Measurements from ENCODE around the gene C19orf25. TPM values are rescaled to one million over a fixed set of nuclear protein-coding genes. Genes with fewer than 3 reads are reported as not detected.
"Not testable (repeated sequence)": the region's sequence is repeated elsewhere in the genome, so short reads cannot be mapped to it uniquely, and the experiment has no call there.

C19orf25 gene
- total RNA-seq, 1 donor from 2014 or later = 37.6 TPM

DNA sequence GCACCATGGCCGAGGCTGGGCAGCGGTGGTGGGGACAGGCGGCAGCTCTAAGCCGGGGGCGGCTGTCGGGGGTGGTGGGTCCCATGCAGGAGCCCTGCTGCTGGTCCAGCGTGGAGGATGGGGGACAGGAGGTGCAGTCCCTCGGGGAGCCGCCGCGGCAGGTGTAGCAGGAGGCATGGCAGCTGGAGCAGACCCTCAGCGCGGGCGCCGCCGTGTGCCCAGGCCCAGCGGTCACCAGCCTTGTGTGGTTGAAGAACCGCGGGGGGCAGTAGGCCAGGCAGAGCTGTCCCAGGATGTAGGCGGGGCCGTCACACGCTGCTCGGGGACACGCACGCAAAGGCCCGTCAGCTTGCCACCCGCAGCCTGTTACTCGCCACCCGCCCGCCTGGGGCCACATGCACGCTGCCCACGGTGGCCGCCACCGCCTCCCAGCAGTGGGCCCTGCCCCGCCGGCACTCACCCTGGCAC, 2.9 kb upstream of the C19orf25 start:
- DNase-seq (ENCODE audit: low read depth) = no peak

DNA sequence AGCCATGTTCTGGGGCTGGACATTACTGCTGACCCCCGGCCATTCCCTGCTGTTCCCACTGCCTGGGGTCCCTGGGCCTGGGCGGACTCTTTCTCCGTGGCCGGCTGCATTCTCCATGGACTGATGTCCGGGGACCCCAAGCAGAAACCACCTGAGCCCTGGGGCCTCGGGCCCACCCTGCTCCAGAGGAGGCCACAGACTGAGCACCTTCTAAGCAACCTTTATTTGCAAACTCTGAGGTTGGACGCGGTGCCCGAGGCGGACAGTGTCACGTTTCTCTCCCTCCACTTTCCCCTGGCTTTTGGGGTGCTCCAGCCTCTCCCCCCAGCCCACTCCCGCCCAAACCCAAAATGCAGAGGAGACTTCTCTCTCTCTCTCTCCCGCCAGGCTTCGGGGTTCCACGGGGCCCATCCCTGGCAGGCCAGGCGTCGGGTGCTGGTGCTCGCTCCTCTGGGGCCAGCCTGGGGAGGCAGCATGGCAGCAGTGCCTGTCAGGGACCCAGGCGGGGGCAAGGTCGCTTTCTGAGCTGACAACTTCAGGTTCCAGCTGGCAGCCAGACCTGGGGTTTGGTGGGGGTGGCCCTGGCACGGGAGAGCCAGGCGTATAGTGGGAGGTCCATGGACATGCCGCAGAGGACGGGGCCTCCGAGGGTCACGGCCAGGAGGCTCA, 2.3 kb upstream of the C19orf25 start:
- no peak for DNase-seq (ENCODE audit: low read depth)

GRCh38 chr19:1477056-1477455, 2.0 kb downstream of the C19orf25 start:
- not testable (repeated sequence) for DNase-seq (ENCODE audit: low read depth)

DNA sequence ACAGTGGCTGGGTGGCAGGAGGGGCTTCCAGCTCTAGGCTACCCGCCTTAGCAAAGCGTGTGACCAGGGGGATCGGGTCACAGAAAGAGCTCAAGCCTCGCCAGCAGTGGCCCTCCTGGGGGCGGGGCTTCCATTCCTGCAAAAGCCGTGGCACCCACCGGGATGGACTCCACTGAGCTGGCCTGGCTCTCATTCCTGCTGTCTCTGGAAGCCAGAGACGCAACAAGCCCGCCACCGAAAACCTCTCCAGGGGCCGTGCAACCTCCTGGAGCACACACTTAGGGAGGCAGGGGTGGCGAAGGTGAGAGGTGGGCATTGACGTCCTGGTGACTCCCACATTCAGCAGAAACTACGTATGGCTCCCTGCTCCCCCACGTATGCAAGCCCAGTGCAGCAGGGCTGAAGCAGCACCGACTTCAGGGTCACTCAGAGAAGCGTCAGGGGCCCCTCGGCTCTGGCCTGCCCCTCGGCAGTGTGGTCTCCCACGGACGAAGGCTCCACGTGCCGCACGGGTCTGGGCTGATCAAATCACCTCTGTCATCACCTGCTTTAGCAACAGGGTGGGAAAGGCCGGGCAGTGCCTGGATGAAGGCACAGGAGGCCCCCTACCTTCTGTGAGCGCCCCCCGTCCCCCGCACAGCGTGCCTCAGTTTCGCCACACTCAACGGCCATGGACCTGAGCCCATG, 3.1 kb downstream of the C19orf25 start:
- DNase-seq (ENCODE audit: low read depth) = no peak

GRCh38 chr19:1474765-1475351, 4.2 kb downstream of the C19orf25 start:
- no peak for DNase-seq (ENCODE audit: low read depth)

- DNase-seq (ENCODE audit: low read depth) = peak; percentile 44
Observed at GRCh38 chr19:1474011-1474764, 4.8 kb downstream of the C19orf25 start.

DNA sequence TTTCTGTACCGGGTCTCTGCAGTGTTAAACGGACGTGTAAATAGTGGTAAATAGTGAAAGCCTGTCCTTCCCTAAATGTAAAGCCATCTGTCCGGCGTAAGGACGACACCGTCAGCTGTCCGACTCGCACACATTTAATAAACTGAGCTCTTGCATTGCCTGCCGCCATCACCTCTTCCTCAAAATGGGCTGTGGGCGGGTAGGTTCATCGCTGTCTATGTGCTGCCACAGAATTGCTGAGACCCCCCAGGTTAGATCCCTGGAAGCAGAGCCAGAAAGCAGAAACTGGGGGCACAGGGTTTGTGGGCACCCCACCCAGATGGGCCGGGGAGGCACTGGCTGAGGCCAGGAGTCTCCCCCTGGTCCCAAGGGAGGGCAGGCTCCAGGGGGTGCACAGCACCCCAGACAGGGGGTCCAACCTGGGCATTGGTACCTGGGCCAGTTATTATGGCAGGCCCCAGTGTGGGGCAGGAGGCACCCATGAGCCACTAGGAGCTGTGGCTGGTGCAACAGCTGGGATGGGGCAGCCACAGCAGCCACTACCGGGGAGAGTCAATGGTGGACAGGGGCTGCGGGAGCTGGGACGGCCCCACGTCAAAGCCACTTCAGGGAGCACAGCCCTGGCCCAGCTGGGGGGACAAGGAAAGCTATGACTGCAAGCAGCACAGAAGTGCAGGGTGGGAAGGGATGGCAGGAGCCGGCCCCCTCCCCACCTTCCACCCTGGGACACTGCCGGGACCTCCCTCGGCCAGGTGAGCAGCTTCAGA, 5.7 kb downstream of the C19orf25 start:
- no peak for DNase-seq (ENCODE audit: low read depth)

GRCh38 chr19:1472231-1473084, 6.6 kb downstream of the C19orf25 start:
- no peak for DNase-seq (ENCODE audit: low read depth)

GRCh38 chr19:1471515-1472160, 7.4 kb downstream of the C19orf25 start:
- no peak for DNase-seq (ENCODE audit: low read depth)

- no peak for DNase-seq (ENCODE audit: low read depth)
Observed at GRCh38 chr19:1471010-1471514, 8.0 kb downstream of the C19orf25 start.

DNA sequence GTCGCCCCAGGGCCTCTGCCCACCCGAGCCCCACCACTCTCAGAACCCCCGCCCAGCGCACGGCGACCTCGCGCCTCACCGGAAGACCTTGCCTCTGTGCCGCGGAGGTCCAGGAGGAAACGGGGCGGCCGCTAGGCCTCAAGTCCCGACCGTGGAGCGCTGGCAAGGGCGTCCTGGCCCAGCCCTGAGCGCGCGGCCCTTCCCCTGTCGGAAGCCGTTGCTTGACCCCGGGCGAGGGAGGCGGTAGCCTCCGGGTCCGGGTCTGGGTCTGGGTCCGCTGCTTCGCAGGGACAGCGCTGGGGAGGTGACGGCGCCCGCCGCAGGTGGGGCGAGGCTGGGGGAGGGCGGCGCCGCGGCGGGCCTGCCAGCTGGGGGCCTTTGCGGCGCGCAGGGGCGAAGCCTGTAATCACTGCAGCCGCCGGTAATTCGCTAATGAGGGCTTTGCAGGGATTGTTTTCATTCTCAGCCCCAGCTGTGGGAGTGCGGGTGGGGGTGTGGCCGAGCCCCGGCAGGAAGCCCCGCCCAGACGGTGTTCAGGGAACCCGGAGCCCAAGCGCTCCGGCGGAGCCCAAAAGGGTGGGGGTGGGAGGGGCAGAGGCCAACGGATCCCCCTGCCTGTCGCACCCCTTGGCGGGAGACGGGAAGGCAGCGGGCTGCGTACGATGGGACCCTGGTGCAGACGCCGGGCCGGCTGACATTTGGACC, 8.6 kb downstream of the C19orf25 start:
- DNase-seq (ENCODE audit: low read depth) = no peak

DNA sequence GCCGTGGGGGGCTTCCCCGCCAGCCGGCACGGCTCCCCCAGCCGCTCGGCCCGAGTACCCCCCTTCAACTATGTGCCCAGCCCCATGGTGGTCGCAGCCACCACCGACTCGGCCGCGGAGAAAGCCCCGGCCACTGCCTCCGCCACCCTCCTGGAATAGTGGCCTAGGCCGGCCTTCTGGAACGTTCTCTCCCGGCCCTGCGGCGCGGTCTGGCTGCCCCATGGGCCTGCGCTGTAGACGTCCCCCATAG, 9.0 kb downstream of the C19orf25 start:
- DNase-seq (ENCODE audit: low read depth) = no peak

DNA sequence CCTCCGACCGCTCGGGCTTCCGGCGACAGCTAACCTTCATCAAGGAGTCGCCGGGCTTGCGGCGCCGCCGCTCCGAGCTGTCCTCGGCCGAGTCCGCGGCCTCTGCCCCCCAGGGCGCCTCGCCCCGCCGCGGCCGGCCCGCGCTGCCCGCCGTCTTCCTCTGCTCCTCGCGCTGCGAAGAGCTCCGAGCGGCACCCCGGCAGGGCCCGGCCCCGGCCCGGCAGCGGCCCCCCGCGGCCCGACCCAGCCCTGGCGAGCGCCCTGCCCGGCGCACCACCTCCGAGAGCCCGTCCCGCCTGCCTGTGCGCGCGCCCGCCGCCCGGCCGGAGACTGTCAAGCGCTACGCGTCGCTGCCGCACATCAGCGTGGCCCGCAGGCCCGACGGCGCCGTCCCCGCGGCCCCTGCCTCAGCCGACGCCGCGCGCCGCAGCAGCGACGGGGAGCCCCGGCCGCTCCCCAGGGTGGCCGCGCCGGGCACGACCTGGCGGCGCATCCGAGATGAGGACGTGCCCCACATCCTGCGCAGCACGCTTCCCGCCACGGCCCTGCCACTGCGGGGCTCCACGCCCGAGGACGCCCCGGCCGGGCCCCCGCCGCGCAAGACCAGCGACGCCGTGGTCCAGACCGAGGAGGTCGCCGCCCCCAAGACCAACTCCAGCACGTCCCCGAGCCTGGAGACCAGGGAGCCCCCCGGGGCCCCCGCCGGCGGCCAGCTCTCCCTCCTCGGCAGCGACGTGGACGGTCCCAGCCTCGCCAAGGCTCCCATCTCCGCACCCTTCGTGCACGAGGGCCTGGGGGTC, 9.6 kb downstream of the C19orf25 start:
- DNase-seq (ENCODE audit: low read depth) = no peak

DNA sequence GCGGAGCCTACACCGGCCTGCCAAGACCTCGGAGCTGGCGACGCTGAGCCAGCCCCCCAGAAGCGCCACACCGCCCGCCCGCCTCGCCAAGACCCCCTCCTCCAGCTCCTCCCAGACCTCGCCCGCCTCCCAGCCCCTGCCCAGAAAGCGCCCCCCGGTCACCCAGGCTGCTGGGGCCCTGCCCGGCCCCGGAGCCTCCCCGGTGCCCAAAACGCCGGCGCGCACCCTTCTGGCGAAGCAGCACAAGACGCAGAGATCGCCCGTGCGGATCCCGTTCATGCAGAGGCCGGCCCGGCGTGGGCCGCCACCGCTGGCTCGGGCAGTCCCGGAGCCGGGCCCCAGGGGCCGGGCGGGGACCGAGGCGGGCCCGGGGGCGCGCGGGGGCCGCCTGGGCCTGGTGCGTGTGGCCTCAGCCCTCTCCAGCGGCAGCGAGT, 10.2 kb downstream of the C19orf25 start:
- DNase-seq (ENCODE audit: low read depth) = peak; percentile 51

DNA sequence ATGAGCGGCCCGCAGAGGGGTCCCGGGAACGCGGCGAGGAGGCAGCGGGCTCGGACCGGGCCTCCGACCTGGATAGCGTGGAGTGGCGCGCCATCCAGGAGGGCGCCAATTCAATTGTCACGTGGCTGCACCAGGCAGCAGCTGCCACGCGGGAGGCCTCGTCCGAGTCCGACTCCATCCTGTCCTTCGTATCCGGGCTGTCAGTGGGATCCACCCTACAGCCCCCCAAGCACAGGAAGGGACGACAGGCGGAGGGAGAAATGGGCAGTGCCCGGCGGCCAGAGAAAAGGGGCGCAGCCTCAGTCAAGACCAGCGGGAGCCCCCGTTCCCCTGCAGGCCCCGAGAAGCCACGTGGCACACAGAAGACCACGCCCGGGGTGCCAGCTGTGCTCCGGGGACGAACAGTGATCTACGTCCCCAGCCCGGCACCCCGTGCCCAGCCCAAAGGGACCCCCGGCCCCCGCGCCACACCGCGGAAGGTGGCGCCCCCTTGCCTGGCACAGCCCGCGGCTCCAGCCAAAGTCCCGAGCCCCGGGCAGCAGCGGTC, 10.7 kb downstream of the C19orf25 start:
- no peak for DNase-seq (ENCODE audit: low read depth)

GRCh38 chr19:1467490-1468273, 11.3 kb downstream of the C19orf25 start:
- no peak for DNase-seq (ENCODE audit: low read depth)

DNA sequence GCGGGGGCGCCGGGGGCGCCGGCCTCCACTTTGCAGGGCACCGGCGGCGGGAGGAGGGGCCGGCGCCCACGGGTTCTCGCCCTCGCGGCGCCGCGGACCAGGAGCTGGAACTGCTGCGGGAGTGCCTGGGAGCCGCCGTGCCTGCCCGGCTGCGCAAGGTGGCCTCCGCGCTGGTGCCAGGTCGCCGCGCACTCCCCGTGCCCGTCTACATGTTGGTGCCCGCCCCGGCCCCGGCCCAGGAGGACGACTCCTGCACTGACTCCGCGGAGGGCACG, 11.9 kb downstream of the C19orf25 start:
- no peak for DNase-seq (ENCODE audit: low read depth)
